GM23338 (cell line): ENCODE measurements around the gene FGF2. TPM values are rescaled to one million over a fixed set of nuclear protein-coding genes. Genes with fewer than 3 reads are reported as not detected.

ENCODE experiments used
- ATAC-seq: fragments of 200-7000 bp; cut with Tn5 transposase; 3 replicates; pipeline ENCODE4 v1.9.1; 2020
- DNase-seq: peaks from one replicate; pipeline ENCODE4 v3.0.0-alpha.2; 2015; ENCODE audit warnings: low spot score
- H2AFZ ChIP-seq: fragments of 200-600 bp; sonication (generic); 2 replicates; pipeline ENCODE4 v1.8.0; 2016; ENCODE audit warnings: antibody characterized with exemption, mild to moderate bottlenecking, moderate library complexity
- H3F3A ChIP-seq: fragments of 200-600 bp; sonication (generic); replicated peaks from 2 replicates; pipeline ENCODE4 v1.8.0; 2017; ENCODE audit warnings: antibody characterized with exemption, mixed run types, low read depth
- H3K27ac ChIP-seq: fragments of 200-600 bp; sonication (generic); 2 replicates; pipeline ENCODE4 v1.6.1; 2016; ENCODE audit warnings: low read depth
- H3K27me3 ChIP-seq: fragments of 200-600 bp; sonication (generic); 2 replicates; pipeline ENCODE4 v1.8.0; 2016; ENCODE audit warnings: mild to moderate bottlenecking, mixed run types, moderate library complexity; ENCODE audit not compliant: insufficient read depth
- H3K36me3 ChIP-seq: fragments of 200-600 bp; sonication (generic); 2 replicates; pipeline ENCODE4 v1.8.0; 2016; ENCODE audit warnings: mild to moderate bottlenecking; ENCODE audit not compliant: insufficient read depth
- H3K4me1 ChIP-seq: fragments of 200-600 bp; sonication (generic); 2 replicates; pipeline ENCODE4 v1.8.0; 2016; ENCODE audit warnings: mild to moderate bottlenecking, moderate library complexity; ENCODE audit not compliant: insufficient read depth
- H3K4me2 ChIP-seq: fragments of 200-600 bp; sonication (generic); 2 replicates; pipeline ENCODE4 v1.7.1; 2017; ENCODE audit warnings: mixed run types
- H3K4me3 ChIP-seq: fragments of 200-600 bp; sonication (generic); 2 replicates; pipeline ENCODE4 v1.6.1; 2016; ENCODE audit warnings: mixed run types
- H3K79me2 ChIP-seq: fragments of 200-600 bp; sonication (generic); replicated peaks from 2 replicates; pipeline ENCODE4 v1.8.0; 2017; ENCODE audit warnings: mild to moderate bottlenecking; ENCODE audit not compliant: insufficient read depth
- H3K9me2 ChIP-seq: fragments of 200-600 bp; sonication (generic); 2 replicates; pipeline ENCODE4 v1.8.0; 2017; ENCODE audit not compliant: insufficient read depth
- H4K20me1 ChIP-seq: fragments of 200-600 bp; sonication (generic); replicated peaks from 2 replicates; pipeline ENCODE4 v1.8.0; 2017; ENCODE audit warnings: mild to moderate bottlenecking; ENCODE audit not compliant: insufficient read depth
- H3K27ac Mint-ChIP-seq: 2 replicates; pipeline ENCODE4 v1.8.0; 2020; ENCODE audit warnings: inconsistent platforms, mild to moderate bottlenecking, moderate library complexity, mixed read lengths
- H3K27me3 Mint-ChIP-seq: 3 replicates; pipeline ENCODE4 v1.8.0; 2022; ENCODE audit warnings: low read depth, mild to moderate bottlenecking, moderate library complexity, mixed read lengths, inconsistent platforms; ENCODE audit not compliant: insufficient read depth, poor library complexity
- H3K36me3 Mint-ChIP-seq: 3 replicates; pipeline ENCODE4 v1.8.0; 2021; ENCODE audit warnings: low read depth, mild to moderate bottlenecking, inconsistent platforms, moderate library complexity, mixed read lengths
- H3K4me1 Mint-ChIP-seq: 3 replicates; pipeline ENCODE4 v1.8.0; 2020; ENCODE audit warnings: mild to moderate bottlenecking, inconsistent platforms, mixed read lengths
- H3K4me3 Mint-ChIP-seq: 3 replicates; pipeline ENCODE4 v1.8.0; 2021; ENCODE audit warnings: moderate library complexity, mild to moderate bottlenecking, inconsistent platforms, mixed read lengths
- H3K9me3 Mint-ChIP-seq: 3 replicates; pipeline ENCODE4 v1.8.0; 2020; ENCODE audit warnings: moderate library complexity, mild to moderate bottlenecking, inconsistent platforms, mixed read lengths
- CREB1 ChIP-seq: fragments of 250-450 bp; sonication (Bioruptor Pico); IDR thresholded peaks from 2 replicates; pipeline ENCODE4 v1.5.0; 2020; ENCODE audit warnings: low read depth, mild to moderate bottlenecking, moderate library complexity
- CTCF ChIP-seq, 2 experiments: fragments of 200-600 bp in 1 of 2; sonication (generic) in 1 of 2; conservative IDR thresholded peaks; 2 replicates each; pipeline versions ENCODE4 v1.5.1 to v1.6.1; 2016 to 2017; ENCODE audit warnings: antibody characterized with exemption in 2 of 2, low read depth in 2 of 2, mild to moderate bottlenecking in 2 of 2, moderate library complexity in 1 of 2
- ETS1 ChIP-seq: IDR thresholded peaks from 2 replicates; pipeline ENCODE4 v1.6.1; 2016; ENCODE audit warnings: antibody characterized with exemption
- EZH2phosphoT487 ChIP-seq: fragments of 200-600 bp; sonication (generic); IDR thresholded peaks from one replicate; pipeline ENCODE4 v1.8.1; 2018; ENCODE audit warnings: antibody characterized with exemption; ENCODE audit not compliant: unreplicated experiment
- JUNB ChIP-seq: IDR thresholded peaks from one replicate; pipeline ENCODE4 v1.6.1; 2016; ENCODE audit warnings: antibody characterized with exemption; ENCODE audit not compliant: unreplicated experiment
- NANOG ChIP-seq: IDR thresholded peaks from 2 replicates; pipeline ENCODE4 v1.6.1; 2016; ENCODE audit warnings: antibody characterized with exemption, borderline replicate concordance
- POLR2AphosphoS5 ChIP-seq: IDR thresholded peaks from 2 replicates; pipeline ENCODE4 v1.6.1; 2016; ENCODE audit warnings: antibody characterized with exemption, low read depth
- REST ChIP-seq: IDR thresholded peaks from one replicate; pipeline ENCODE4 v1.6.1; 2018; ENCODE audit warnings: antibody characterized with exemption; ENCODE audit not compliant: unreplicated experiment
- STAT1 ChIP-seq: IDR thresholded peaks from one replicate; pipeline ENCODE4 v1.6.1; 2016; ENCODE audit warnings: antibody characterized with exemption; ENCODE audit not compliant: unreplicated experiment
- ZNF114 ChIP-seq: fragments of 250-450 bp; sonication (Bioruptor Pico); IDR thresholded peaks from 2 replicates; pipeline ENCODE4 v1.5.0; 2020; ENCODE audit warnings: mild to moderate bottlenecking, moderate library complexity
- ZNF331 ChIP-seq: fragments of 250-450 bp; sonication (Bioruptor Pico); IDR thresholded peaks from 2 replicates; pipeline ENCODE4 v1.5.0; 2020; ENCODE audit warnings: low read depth, mild to moderate bottlenecking, moderate library complexity
- ZNF462 ChIP-seq: fragments of 250-450 bp; sonication (Bioruptor Pico); IDR thresholded peaks from 2 replicates; pipeline ENCODE4 v1.5.0; 2020; ENCODE audit warnings: mild to moderate bottlenecking, moderate library complexity
- polyA plus RNA-seq: library from polyadenylated mRNA; unstranded; fragments of >200 nt; fragmentation: Nextera tagmentation; extraction: Ambion mirVana; gene quantifications from 2 replicates; pipeline ENCODE4 v1.2.1, GENCODE V29; 2016
- total RNA-seq: library from RNA; depleted of rRNA; stranded (reverse); fragments of >200 nt; shearing (Covaris generic); gene quantifications from 2 replicates; pipeline ENCODE4 v1.2.3, GENCODE V29; 2014

FGF2 gene
- total and polyA plus RNA-seq, 2 experiments from 2014 or later: 28.3 to 84.4 TPM

- H3K4me1 Mint-ChIP-seq: peaks cover 25% of the 10 kb centered on the region
- Histone ChIP-seq H3K4me1 (peaks cover 13% of the 10 kb centered on the region; the same call in 1 of the 2 replicates), H3K79me2 (peaks cover 98% of the 10 kb centered on the region), H3K4me2 (no peak overlapping the region), H2AFZ (no peak overlapping the region), H3F3A (peaks cover 17% of the 10 kb centered on the region; the same call in 1 of the 2 replicates), H3K27me3 (no peaks in the 10 kb centered on the region), H4K20me1 (peaks cover 45% of the 10 kb centered on the region), H3K27ac (no peak overlapping the region), H3K4me3 (no peak overlapping the region), H3K36me3 (peaks cover 36% of the 10 kb centered on the region), H3K9me2 (peaks cover 3% of the 10 kb centered on the region; the same call in 1 of the 2 replicates)
- H3K27ac Mint-ChIP-seq: peak overlapping the region; percentile 3; the same call in 1 of the 2 replicates
- TF ChIP-seq STAT1 (no peak), ZNF462 (CRISPR knock-in tag) (no peak), JUNB (no peak), POLR2AphosphoS5 (no peak), ZNF331 (CRISPR knock-in tag) (no peak), CREB1 (CRISPR knock-in tag) (no peak), ETS1 (no peak), REST (no peak), ZNF114 (CRISPR knock-in tag) (no peak), EZH2phosphoT487 (no peak), CTCF (conservative IDR thresholded peaks at IDR 0.05; ENCODE audit: low read depth in 2 of 2) (no peak), NANOG (no peak)
- H3K9me3 Mint-ChIP-seq: peaks cover 25% of the 10 kb centered on the region
- H3K27me3 Mint-ChIP-seq: peaks cover 9% of the 10 kb centered on the region
- H3K36me3 Mint-ChIP-seq: peaks cover 73% of the 10 kb centered on the region
- no peak for ATAC-seq
- no peak overlapping the region for H3K4me3 Mint-ChIP-seq
- DNase-seq: no peak
Observed at GRCh38 chr4:122875949-122876348, 49.3 kb downstream of the FGF2 start.
